GM10847 (cell line): ENCODE data around the gene HOXD11.

Experiments used
- POLR2A ChIP-seq: IDR thresholded peaks from 2 replicates; pipeline ENCODE4 v1.6.1; 2011; ENCODE audit not compliant: insufficient read length; ENCODE audit errors: extremely low read depth

HOXD11 gene

DNA sequence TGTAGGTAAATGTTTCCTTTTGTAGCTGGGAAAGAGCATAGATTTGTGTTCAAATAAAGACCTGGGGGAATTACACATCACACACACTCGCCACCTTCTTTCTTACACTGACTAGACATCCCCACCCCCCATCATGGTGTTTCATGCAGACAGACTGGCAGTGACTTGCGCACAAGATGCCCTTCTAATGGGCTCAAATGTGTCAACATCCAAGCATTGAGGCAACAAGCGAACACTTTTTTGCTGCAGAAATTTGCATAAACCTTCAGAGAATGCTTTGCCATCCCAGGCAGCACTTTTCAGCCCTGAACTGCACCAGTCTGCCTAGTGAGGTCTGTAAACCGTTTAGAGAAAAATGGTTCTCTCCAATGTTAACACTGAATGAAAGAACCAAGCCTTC lies 27.0 kb downstream of the HOXD11 start:
- no peak for TF ChIP-seq POLR2A

DNA sequence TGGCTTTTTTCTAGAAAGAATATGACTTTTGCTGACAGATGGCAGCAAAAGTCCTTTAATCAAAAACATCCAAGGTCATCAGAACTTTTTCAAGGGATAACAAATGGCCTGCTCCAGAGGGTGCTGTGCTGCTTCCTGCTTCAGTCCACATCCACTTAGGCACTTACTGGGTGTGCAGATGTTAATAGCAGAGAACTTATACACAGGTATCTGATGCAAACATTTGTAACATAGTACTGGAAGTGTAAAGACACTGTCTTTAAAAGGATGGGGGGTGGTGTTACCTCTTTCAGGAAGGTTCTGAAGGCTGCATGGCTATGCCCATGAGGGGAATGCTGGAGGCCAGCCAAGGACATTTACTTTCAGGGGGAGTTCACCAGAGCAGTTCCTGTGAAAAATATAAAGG lies 28.0 kb downstream of the HOXD11 start:
- TF ChIP-seq POLR2A, result no peak

GRCh38 chr2:176136374-176137251 lies 29.5 kb downstream of the HOXD11 start:
- no peak for TF ChIP-seq POLR2A

GRCh38 chr2:176137252-176137580 lies 30.1 kb downstream of the HOXD11 start:
- TF ChIP-seq POLR2A, result no peak

- TF ChIP-seq POLR2A, result no peak
These were observed 30.8 kb downstream of the HOXD11 start for GRCh38 chr2:176137906-176138305.

DNA sequence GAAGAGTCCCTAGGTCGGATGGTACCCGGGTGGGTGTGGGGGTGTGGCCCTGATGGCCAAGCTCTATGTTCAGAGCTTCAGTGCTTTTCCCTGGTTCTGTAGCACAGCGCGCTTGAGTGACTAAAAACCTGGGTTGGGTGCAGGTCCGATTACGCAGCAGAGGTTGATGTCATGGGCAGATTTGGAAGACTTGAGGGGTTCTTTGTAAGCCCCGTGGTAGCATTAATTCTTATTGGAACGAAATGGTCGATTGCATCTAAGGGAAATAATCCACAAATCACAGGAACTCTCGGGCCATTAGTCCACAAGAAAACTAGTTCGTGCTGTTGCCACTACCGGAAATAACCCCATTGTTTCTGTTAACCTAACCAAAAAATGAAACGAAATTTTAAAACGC lies 31.4 kb downstream of the HOXD11 start:
- TF ChIP-seq POLR2A, result no peak

DNA sequence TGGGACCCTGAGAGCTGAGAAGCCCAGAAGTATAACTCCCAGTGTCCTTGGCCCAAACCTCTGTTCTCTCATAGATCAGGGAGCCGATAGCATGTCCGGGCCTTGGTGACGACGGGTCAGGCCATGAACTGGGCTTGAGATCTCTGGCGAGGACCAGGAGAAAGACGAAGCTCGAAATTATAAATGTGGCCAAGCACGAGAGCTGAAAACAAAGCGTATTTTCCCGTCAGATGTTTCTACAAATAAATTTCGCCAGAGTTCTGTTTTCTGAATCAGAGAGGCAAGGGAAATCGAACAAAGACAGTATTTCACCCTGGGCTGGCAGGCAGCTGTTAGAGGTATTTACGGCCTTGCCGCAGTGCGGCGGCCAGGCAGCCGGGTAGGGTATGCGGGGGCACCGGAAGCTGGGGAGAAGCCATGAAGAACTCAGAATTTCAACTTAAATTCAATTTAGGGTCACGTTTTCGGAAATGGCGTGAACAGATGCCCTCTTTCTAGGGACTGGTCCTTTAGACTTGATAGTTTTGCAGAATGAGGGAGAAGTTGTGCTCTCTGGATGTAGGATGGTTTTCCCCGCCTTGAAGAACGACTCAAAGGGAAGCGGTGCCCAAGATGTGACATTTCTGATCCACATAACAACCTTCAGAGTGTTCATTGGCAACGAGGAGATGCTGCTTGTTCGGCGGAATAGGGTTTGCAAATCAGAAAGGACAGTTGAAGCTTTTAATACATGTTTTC lies 32.0 kb downstream of the HOXD11 start:
- no peak for TF ChIP-seq POLR2A

DNA sequence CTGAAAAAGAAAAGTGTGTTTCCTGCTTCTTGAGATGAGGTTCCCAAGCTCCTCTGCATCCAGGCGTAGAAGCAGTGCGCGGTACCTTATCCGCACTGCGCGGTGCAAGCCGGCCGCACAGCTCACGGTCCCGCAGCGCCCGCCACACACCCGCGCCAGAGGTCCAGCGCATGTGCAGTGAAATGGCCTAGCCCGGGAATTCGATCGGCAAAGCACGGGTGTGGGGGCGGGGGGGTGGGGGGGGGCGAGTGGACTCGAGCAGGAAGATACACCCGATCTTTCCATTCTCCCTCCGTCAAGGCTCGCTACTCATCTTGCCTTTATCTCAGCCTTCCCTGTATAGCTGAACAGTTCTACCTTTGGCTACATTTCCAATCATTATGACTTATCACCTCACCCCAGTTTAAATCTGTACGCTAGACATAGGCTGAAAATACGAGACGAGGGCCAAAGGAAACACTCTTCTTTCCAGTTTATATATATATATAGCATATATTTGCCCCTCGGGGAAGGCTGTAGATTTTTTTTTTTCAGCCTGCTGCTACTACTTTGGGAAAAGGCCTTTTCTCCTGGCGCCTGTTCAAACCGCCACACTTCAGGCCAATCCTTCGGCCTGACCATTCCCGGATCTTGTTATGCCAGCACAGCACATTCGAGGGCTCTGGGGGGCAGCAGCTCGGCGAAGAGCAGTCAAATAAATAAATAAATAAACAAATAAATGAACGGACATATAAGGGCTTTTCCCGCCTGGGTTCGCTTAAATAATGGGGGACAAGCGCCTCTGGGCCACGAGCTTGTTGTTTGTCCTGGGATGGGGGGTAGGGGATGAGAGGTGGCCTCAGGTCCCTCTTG lies 32.8 kb downstream of the HOXD11 start:
- TF ChIP-seq POLR2A, result no peak

- no peak for TF ChIP-seq POLR2A
These were observed 33.6 kb downstream of the HOXD11 start for GRCh38 chr2:176140513-176141317.

GRCh38 chr2:176142281-176142680 lies 35.2 kb downstream of the HOXD11 start:
- TF ChIP-seq POLR2A, result no peak

DNA sequence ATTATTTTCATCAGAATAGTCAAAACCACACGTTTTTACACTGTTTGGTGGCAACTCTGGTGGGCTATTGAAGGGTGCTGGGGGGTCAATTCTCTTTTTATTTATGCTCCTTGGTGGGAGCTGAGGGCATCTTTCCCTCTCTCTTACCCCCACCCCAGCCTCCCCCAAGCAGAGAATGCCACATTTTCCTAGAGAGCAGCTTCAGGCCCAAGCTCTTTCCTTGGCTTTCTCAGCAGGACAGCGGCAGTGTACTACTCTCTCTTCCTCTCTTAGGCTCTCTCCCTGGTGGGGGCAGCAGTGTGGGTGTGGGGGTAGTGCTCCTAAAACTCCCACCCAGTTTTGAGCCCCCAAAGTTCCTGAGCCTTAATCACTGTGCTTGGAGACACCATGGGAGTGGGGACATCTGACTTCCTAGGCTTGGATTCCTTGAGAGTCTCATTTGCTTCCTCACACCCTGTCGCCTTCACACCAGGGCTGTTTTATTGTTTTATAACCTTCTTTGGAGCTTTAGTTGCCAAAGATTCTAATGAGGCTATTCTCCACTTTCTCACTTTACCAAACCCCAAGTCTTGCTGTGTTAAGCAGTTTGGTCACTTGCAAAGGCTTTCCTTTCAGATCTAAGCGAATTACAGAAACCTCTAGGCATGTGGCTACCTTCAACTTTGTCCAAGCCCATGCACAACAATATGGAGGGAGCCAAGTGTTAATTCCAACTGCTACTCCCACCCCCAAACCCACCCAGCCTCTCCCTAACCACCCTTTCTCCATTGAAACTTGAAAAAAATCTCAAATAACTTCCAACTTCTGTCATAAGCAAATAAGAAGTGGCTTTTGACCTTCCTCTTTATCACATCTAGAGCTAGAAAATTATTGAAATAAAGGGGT lies 38.2 kb downstream of the HOXD11 start:
- no peak for TF ChIP-seq POLR2A

- no peak for TF ChIP-seq POLR2A
These were observed 39.0 kb downstream of the HOXD11 start for GRCh38 chr2:176146101-176146500.

DNA sequence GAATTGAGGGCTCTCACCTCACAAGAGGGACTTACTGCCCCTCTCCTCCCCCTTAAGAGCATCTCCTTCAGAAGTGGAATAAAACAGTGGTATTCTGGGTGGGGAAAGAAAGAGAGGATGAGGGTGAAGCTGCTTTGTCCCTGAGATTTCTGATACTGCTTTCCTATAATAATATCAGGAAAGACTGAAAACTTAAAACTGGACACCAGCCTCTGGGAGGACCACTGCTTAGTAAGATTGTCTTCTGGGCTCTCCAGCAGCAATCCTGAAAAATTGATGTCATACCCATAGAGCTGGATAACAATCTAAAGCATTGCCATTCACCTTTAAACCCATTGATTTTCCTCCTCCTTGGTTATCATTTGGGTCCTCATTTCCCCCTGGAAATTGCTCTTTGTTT lies 39.6 kb downstream of the HOXD11 start:
- no peak for TF ChIP-seq POLR2A
